Gastroesophageal sphincter (tissue), 4 donors: ENCODE measurements around the gene GOLGA6D. TPM values are rescaled to one million over a fixed set of nuclear protein-coding genes. Genes with fewer than 3 reads are reported as not detected.
"Not testable (repeated sequence)": the region's sequence is repeated elsewhere in the genome, so short reads cannot be mapped to it uniquely, and the experiment has no call there.

Experiments
- ATAC-seq: fragments of 150-250 bp; one replicate; pipeline ENCODE4 v1.9.1; 2016; ENCODE audit warnings: mild to moderate bottlenecking, moderate library complexity
- H3K27ac ChIP-seq, 4 donors: fragments of 200-600 bp; sonication (generic) in 3 of 4; 1 replicate in 3 of 4; 2 replicates in 1 of 4; pipeline ENCODE4 v1.5.1; 2016 to 2019
- H3K27me3 ChIP-seq: fragments of 200-600 bp; sonication (generic); one replicate; pipeline ENCODE4 v1.5.1; 2019
- H3K36me3 ChIP-seq, 2 donors: fragments of 200-600 bp; sonication (generic); one replicate each; pipeline ENCODE4 v1.5.1; 2019; ENCODE audit warnings: control low read depth in 1 of 2
- H3K4me1 ChIP-seq, 3 donors: fragments of 200-600 bp; sonication (generic); 1 replicate in 2 of 3; 2 replicates in 1 of 3; pipeline ENCODE4 v1.5.1; 2016 to 2019; ENCODE audit warnings: control low read depth in 2 of 3
- H3K4me3 ChIP-seq, 2 donors: fragments of 200-600 bp; sonication (generic); one replicate each; pipeline ENCODE4 v1.5.1; 2019; ENCODE audit warnings: mild to moderate bottlenecking in 1 of 2, moderate library complexity in 1 of 2
- H3K9me3 ChIP-seq, 3 donors: fragments of 200-600 bp; sonication (generic); one replicate each; pipeline ENCODE4 v1.5.1; 2017 to 2019; ENCODE audit warnings: control low read depth in 2 of 3
- EP300 ChIP-seq: sonication (generic); formaldehyde crosslinking; IDR thresholded peaks from one replicate; pipeline ENCODE4 v1.6.1; 2017; ENCODE audit warnings: antibody characterized with exemption, mild to moderate bottlenecking
- POLR2A ChIP-seq, 2 donors: fragments of 450-650 bp; IDR thresholded peaks; one replicate each; pipeline ENCODE4 v1.6.1; 2017; ENCODE audit warnings: antibody characterized with exemption in 2 of 2, mild to moderate bottlenecking in 2 of 2, moderate library complexity in 1 of 2
- POLR2AphosphoS5 ChIP-seq: sonication (generic); formaldehyde crosslinking; IDR thresholded peaks from one replicate; pipeline ENCODE4 v1.6.1; 2017; ENCODE audit warnings: antibody characterized with exemption
- WGBS, 2 donors: methylation state at CpG; one replicate each; pipeline ENCODE4 v1.1.5; 2018; ENCODE audit warnings: low coverage in 1 of 2; 5-methylcytosine and 5-hydroxymethylcytosine counted together
- small RNA-seq, 4 donors: library from RNA; depleted of rRNA; stranded (forward); fragments of <200 nt; gene quantifications; one replicate each; pipeline ENCODE3, GENCODE V24; 2016
- total RNA-seq, 4 donors: library from RNA; depleted of rRNA; stranded (reverse); fragments of >200 nt; gene quantifications; one replicate each; pipeline ENCODE4 v1.1.0, GENCODE V29; 2016
- TF ChIP-seq, protein P1 (sequence below), 4 experiments: fragments of 200-600 bp in 2 of 4; fragments of 450-650 bp in 2 of 4; sonication (generic) in 1 of 4; IDR thresholded peaks; one replicate each; pipeline ENCODE4 v1.5.1; 2017 to 2019; ENCODE audit warnings: antibody characterized with exemption in 4 of 4, mild to moderate bottlenecking in 2 of 4, moderate library complexity in 2 of 4

The GOLGA6D gene
- total RNA-seq, 4 donors from 2014 or later = not detected

DNA sequence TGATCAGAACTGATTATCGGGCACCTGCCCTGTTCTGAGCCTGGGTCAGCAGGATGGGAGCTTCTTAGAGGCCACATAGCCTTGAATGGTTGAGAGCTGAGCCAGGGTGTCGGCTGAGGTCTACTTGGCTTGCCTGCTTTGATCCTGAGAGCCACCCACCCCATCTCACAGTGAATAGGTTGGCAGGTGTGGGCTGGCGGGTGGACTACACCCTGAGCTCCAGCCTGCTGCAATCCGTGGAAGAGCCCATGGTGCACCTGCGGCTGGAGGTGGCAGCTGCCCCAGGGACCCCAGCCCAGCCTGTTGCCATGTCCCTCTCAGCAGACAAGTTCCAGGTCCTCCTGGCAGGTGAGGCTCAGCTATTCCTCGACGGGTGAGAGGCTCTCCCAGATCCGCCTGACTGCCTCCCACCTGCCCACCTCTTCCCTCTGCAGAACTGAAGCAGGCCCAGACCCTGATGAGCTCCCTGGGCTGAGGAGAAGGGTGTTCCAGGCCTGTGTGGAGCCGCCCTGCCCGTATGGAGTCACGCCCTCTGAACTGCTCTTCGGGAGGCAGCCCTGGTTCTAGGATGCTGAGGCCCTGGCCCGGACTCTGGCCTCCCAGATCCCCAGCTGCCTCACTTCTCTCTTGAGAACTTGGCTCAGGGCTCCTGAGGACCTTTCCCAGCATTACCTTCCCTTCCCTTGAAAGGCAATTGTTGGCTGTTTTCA lies 57.1 kb downstream of the GOLGA6D start:
- Histone ChIP-seq H3K27ac (no peak overlapping the region), H3K4me3 (no peak overlapping the region), H3K4me1 (peaks cover 3 to 33% (median 10%) of the 10 kb centered on the region in 3 donors), H3K27me3 (no peaks in the 10 kb centered on the region), H3K9me3 (no peaks in the 10 kb centered on the region), H3K36me3 (peaks cover 0 to 32% of the 10 kb centered on the region in 2 donors)
- ATAC-seq = no peak
- no CpG with 5 or more reads among the region's 13 CpGs for WGBS, 2 donors
- TF ChIP-seq, protein P1, sequence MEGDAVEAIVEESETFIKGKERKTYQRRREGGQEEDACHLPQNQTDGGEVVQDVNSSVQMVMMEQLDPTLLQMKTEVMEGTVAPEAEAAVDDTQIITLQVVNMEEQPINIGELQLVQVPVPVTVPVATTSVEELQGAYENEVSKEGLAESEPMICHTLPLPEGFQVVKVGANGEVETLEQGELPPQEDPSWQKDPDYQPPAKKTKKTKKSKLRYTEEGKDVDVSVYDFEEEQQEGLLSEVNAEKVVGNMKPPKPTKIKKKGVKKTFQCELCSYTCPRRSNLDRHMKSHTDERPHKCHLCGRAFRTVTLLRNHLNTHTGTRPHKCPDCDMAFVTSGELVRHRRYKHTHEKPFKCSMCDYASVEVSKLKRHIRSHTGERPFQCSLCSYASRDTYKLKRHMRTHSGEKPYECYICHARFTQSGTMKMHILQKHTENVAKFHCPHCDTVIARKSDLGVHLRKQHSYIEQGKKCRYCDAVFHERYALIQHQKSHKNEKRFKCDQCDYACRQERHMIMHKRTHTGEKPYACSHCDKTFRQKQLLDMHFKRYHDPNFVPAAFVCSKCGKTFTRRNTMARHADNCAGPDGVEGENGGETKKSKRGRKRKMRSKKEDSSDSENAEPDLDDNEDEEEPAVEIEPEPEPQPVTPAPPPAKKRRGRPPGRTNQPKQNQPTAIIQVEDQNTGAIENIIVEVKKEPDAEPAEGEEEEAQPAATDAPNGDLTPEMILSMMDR (IDR thresholded peaks at IDR 0.05) = no peak
- TF ChIP-seq POLR2A (IDR thresholded peaks at IDR 0.05) (no peak), EP300 (no peak), POLR2AphosphoS5 (no peak)

DNA sequence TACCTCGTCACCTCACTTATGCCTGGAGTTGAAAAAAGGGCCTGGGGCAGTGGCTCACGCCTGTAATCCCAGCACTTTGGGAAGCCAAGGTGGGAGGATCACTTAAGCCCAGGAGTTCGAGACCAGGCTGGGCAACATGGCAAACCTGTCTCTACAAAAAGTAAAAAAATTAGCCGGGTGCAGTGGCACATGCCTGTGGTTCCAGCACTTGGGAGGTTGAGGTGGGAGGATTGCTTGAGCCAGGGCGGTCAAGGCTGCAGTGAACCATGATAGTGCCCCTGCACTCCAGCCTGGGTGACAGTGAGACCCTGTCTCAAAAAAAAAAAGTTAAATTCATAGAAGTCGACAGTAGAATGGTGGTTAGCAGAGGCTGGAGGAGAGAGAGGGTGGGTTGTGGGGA lies 59.6 kb downstream of the GOLGA6D start:
- peaks cover 0 to 29% (median 7%) of the 10 kb centered on the region in 3 donors for H3K4me1 ChIP-seq
- TF ChIP-seq POLR2AphosphoS5 (no peak), POLR2A (IDR thresholded peaks at IDR 0.05) (no peak), EP300 (no peak)
- TF ChIP-seq, protein P1 (IDR thresholded peaks at IDR 0.05) = no peak
- no peak overlapping the region for H3K4me3 ChIP-seq
- H3K9me3 ChIP-seq = no peaks in the 10 kb centered on the region
- peaks cover 0 to 32% of the 10 kb centered on the region in 2 donors for H3K36me3 ChIP-seq
- H3K27ac ChIP-seq = no peak overlapping the region
- ATAC-seq = no peak
- H3K27me3 ChIP-seq = no peaks in the 10 kb centered on the region
- 68 to 87% methylated on average over 4 to 5 of the region's 6 CpGs for WGBS, 2 donors

DNA sequence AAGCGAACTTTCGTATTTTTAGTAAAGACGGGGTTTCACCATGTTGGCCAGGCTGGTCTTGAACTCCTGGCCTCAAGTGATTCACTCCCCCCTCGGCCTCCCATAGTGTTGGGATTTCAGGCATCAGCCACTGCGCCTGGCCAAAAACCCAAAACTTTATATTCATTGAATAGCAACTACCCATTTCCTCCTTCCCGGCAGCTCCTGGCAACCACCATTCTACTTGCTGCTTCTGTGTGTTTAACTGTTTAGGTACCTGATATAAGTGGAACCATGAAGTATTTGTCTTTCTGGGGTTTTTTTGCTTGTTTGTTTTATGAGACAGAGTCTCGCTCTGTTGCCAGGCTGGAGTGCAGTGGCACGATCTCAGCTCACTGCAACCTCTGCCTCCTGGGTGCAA lies 61.3 kb downstream of the GOLGA6D start:
- Histone ChIP-seq H3K4me1 (peaks cover 0 to 36% (median 12%) of the 10 kb centered on the region in 3 donors), H3K36me3 (peaks cover 0 to 26% of the 10 kb centered on the region in 2 donors)
- not testable (repeated sequence) for H3K27ac ChIP-seq, H3K9me3 ChIP-seq, H3K4me3 ChIP-seq, ATAC-seq, H3K27me3 ChIP-seq
- WGBS, 2 donors = 33 to 38% methylated on average over 6 of the region's 8 CpGs

Small RNA genes lying within 50 kb of the gene (small RNA-seq; reads per million reads assigned to genes)
- gene AC068338.1 = 0 reads per million in 4 donors
- 0 reads per million in 4 donors for gene RN7SL327P
- gene RN7SL489P = 0 reads per million in 4 donors

Other genes with a start within 250 kb of the GOLGA6D start
- 10 to 100 TPM in 3 of 4 donors, 1 to 10 TPM in 1; 7.3 to 13.2 (median 11.5) TPM for gene C15orf39, start 81.0 kb upstream of the GOLGA6D start, total RNA-seq
- not detected for gene GOLGA6C, start 24.5 kb upstream of the GOLGA6D start, total RNA-seq
- 10 to 100 TPM; 30.0 to 65.2 (median 50.4) TPM for gene COMMD4, start 53.2 kb downstream of the GOLGA6D start, total RNA-seq
- 10 to 100 TPM in 3 of 4 donors, 1 to 10 TPM in 1; 8.7 to 47.8 (median 28.9) TPM for gene NEIL1, start 64.2 kb downstream of the GOLGA6D start, total RNA-seq
- gene MAN2C1, start 85.8 kb downstream of the GOLGA6D start, total RNA-seq = 100 to 1,000 TPM in 2 of 4 donors, 10 to 100 TPM in 2; 78.2 to 269 (median 102) TPM
- gene SIN3A, start 168.9 kb downstream of the GOLGA6D start, total RNA-seq = 10 to 100 TPM; 31.7 to 54.8 (median 35.8) TPM